Activated CD4-positive, alpha-beta memory T cell treated with anti-CD3 and anti-CD28 coated beads, Interleukin-2, amount 10 ng/mL, durations not matched to agents 7 days and 5 days (primary cell): ENCODE results near the gene SNX17. TPM values are rescaled to one million over a fixed set of nuclear protein-coding genes. Genes with fewer than 3 reads are reported as not detected.

Experiments
- CTCF ChIA-PET: fragments of 350-600 bp; sonication (Branson Sonifier 250); formaldehyde crosslinking; loops from one replicate; lab custom pipeline; 2021; ENCODE audit warnings: antibody characterized with exemption, inconsistent platforms; lab: Charles Lee
- POLR2A ChIA-PET: fragments of 350-600 bp; sonication (Branson Sonifier 250); formaldehyde crosslinking; loops from one replicate; lab custom pipeline; 2021; ENCODE audit warnings: antibody characterized with exemption; lab: Charles Lee
- DNase-seq: peaks from one replicate; pipeline ENCODE4 v3.0.0-alpha.2; 2020
- H3K27ac Mint-ChIP-seq: one replicate; pipeline ENCODE4 v1.8.0; 2021; ENCODE audit warnings: mild to moderate bottlenecking, mixed read lengths
- H3K27me3 Mint-ChIP-seq: one replicate; pipeline ENCODE4 v1.8.0; 2021; ENCODE audit warnings: mixed read lengths
- H3K36me3 Mint-ChIP-seq: one replicate; pipeline ENCODE4 v1.8.0; 2021; ENCODE audit warnings: low read depth, mixed read lengths
- H3K4me1 Mint-ChIP-seq: one replicate; pipeline ENCODE4 v1.8.0; 2021; ENCODE audit warnings: mixed read lengths
- H3K4me3 Mint-ChIP-seq: one replicate; pipeline ENCODE4 v1.8.0; 2021; ENCODE audit warnings: mild to moderate bottlenecking, mixed read lengths
- H3K9me3 Mint-ChIP-seq: one replicate; pipeline ENCODE4 v1.8.0; 2021; ENCODE audit warnings: mixed read lengths
- total RNA-seq, 2 experiments: library from RNA; stranded (reverse); gene quantifications; one replicate each; pipeline ENCODE4 v1.2.3, GENCODE V29; 2021

The SNX17 gene
- total RNA-seq, 2 experiments from 2014 or later, result 116 to 123 TPM

DNA sequence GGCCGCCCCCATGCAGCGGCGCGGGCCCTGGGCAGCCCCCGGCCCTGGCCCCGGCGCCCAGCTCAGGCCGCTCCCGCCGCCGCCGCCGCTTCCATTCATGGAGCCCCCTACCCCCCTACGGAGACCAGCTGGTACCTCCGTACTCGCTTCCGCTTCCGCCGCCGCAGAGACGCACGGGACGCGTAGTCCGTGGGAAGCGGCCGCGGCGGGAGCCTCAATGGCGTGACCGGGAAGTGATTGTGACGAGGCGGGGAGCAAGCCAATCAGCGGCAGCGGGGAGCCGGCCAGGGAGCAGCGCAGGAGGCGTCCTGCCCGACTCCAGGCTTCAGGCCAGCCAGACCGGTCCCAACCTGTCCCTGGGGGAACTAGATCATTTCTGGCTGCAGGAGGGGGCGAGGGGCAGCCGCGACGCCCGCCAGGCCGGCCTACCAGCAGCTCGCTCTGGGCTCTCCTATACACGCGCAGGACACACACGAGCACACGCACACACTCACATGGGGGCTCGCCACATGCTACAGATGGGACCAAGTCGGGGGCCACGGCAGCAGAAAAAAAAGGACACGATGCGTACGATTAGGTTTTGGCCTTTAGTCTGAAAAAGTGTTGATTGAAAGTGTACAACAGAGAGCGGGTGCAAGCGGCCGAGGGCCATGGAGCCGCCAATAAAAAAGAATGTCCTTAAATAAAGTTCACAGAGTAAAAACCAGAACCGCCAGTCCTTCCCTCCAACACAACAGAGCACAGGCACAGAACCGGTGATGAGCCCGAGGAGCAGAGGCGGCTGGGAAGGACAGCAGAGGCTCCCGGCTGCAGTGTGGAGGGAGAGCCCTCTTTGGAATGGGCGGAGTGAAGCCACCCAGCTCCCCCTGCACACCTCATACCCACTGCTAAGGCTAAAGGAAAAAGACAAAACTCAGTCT, 10.5 kb downstream of the SNX17 start, which contains the start of gene ZNF513:
TSS of gene ZNF513 (minus strand) at position 109 of the 920 bp plus-strand sequence. CDS start 208 bp downstream, outside the sequence.
- CTCF ChIA-PET, result interaction anchor here (0.6 to 3.4 kb wide), 5 partner anchors 10 to 303 kb away, joined by 3 to 14 read pairs (median 5); partner anchors contain the start of genes EIF2B4 and SNX17

DNA sequence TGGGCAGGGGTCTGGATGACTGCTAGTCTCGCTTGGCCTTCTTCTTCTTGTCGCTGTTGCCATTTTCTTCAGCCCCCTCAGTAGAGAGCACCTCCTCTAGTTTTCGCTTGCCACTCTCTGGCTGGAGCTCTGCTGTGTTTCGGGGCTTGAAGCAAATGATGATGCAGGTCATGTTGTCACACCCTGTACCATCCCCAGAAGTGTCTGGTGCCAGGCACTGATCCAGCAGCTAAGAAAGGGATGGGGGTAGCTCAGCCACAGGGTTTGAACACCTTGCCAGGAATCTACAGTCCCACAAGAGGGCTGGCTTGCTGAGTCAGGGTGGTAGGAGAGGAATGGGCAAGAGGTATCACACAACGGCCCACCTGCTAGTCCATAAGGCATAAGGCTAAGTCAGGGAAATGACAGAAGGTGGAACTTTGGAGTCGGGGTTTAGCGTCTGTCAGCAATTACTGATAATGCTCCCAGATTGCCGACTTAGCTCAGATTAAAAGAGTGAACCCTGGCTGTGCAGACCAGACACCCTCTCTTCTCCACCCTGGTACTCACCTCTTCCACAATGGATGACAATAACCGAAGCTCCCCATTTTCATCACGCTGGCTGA, 11.3 kb downstream of the SNX17 start:
- no peak for DNase-seq
- CTCF ChIA-PET, result interaction anchor here (0.9 to 3.4 kb wide), 2 partner anchors 12 to 302 kb away, joined by 3 to 14 read pairs; no protein-coding TSS in a partner anchor
- Mint-ChIP-seq H3K36me3 (peaks cover 74% of the 10 kb centered on the region), H3K4me1 (peaks cover 37% of the 10 kb centered on the region), H3K4me3 (peak overlapping the region; percentile 87), H3K27me3 (no peaks in the 10 kb centered on the region), H3K27ac (peak overlapping the region; percentile 88), H3K9me3 (no peaks in the 10 kb centered on the region)
- POLR2A ChIA-PET, result interaction anchor here (1.2 to 5.1 kb wide), 5 partner anchors 10 to 247 kb away, joined by 5 to 96 read pairs (median 24); partner anchors contain the start of genes CCDC121, EIF2B4, GPN1 and NRBP1

More for the DNA sequence above, 10.5 kb downstream of the SNX17 start, which contains the start of gene ZNF513:
- Mint-ChIP-seq H3K27me3 (no peaks in the 10 kb centered on the region), H3K4me3 (peak within 1 kb of the TSS; percentile 87), H3K27ac (peak within 1 kb of the TSS; percentile 92), H3K4me1 (peaks cover 37% of the 10 kb centered on the region), H3K36me3 (peaks cover 80% of the 10 kb centered on the region), H3K9me3 (no peaks in the 10 kb centered on the region)
- peak; percentile 93 for DNase-seq
- POLR2A ChIA-PET, result interaction anchor here (0.9 to 5.1 kb wide), 13 partner anchors 10 to 302 kb away, joined by 3 to 96 read pairs (median 10); partner anchors contain the start of genes CCDC121, EIF2B4, GPN1 and GTF3C2

DNA sequence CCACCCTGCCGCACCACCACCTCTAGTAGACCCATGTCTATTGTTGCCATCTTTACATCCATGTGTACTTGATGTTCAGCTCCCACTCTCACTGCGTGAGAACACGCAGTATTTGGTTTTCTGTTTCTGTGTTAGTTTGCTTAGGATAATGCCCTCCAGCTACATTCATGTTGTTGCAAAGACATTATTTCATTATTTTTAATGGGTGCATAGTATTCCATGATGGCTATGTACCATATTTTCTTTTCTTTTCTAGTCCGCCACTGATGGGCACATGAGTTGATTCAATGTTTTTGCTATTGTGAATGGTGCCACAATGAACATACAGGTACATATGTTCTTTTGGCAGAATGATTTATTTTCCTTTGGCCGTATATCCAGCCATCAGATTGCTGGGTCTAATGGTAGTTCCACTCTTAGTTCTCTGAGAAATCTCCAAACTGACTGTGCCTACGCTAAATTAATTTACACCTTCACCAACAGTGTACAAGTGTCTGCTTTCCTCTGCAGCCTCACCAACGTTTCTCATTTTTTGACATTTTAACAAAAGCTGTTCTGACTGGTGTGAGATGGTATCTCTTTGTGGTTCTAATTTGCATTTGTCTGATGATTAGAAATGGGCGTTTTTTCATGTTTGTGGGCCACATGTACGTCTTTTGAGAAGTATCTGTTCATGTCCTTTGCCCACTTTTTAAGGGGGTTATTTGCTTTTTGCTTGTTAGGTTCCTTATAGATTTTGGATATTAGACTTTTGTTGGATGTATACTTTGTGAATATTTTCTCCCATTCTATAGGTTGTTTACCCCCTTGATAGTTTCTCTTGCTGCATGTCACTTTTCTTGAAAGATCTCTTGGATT, 20.6 kb downstream of the SNX17 start:
- peaks cover 39% of the 10 kb centered on the region for H3K36me3 Mint-ChIP-seq
- peaks cover 41% of the 10 kb centered on the region for H3K4me1 Mint-ChIP-seq
- CTCF ChIA-PET, result interaction anchor here (0.8 to 2.0 kb wide), 4 partner anchors 10 to 38 kb away, joined by 3 to 7 read pairs (median 6); partner anchors contain the start of genes NRBP1, PPM1G and ZNF513
- H3K9me3 Mint-ChIP-seq, result no peaks in the 10 kb centered on the region
- DNase-seq, result no peak
- POLR2A ChIA-PET, result interaction anchor here (0.7 to 2.6 kb wide), 11 partner anchors 9 to 238 kb away, joined by 3 to 17 read pairs (median 4); partner anchors contain the start of genes CCDC121, GPN1, PPM1G and SNX17
- no peaks in the 10 kb centered on the region for H3K27me3 Mint-ChIP-seq
- peak overlapping the region; percentile 38 for H3K4me3 Mint-ChIP-seq
- H3K27ac Mint-ChIP-seq, result peak overlapping the region; percentile 90

DNA sequence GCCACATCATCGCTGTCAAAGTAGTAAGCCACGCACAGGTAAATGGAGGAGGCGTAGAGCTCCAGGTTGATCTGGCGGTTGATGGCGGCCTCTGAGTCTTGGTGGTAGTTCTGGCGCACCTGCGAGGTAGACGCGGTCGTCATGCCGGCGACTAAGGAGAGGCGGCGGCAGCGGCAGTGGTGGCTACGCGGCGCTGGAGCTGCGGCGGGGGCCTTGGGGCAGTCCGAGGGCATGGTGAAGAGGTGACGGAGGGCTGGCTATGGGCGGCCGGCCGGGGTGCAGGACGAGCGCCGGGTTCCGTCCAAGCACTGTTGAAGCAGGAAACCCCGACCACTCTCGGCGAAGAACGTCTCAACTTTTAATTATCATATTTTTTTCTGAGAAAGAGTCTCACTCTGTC, 22.8 kb downstream of the SNX17 start:
- Mint-ChIP-seq H3K4me3 (no peak overlapping the region), H3K9me3 (no peaks in the 10 kb centered on the region), H3K4me1 (peaks cover 50% of the 10 kb centered on the region), H3K27me3 (no peaks in the 10 kb centered on the region), H3K27ac (peak overlapping the region; percentile 51), H3K36me3 (peaks cover 47% of the 10 kb centered on the region)
- DNase-seq, result no peak
- CTCF ChIA-PET, result no interaction called here
- POLR2A ChIA-PET, result no interaction called here

DNA sequence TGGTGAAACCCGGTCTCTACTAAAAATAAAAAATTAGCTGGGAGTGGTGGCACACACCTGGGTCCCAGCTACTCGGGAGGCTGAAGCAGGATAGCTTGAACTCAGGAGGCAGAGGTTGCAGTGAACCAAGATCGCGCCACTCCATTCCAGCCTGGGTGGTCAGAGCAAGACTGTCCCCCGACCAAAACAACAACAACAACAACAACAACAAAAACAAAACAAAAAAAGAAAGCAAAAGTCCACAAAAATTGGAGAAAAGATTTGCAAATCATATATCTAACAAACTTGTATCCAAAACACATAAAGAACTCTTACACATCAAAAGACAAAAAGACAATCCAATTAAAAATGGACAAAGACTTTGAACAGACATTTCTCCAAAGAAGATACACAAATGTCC, 28.5 kb downstream of the SNX17 start:
- CTCF ChIA-PET, result interaction anchor here (1.1 kb wide), 1 partner anchor 10 kb away, joined by 6 read pairs; the partner anchor contains the start of gene PPM1G
- POLR2A ChIA-PET, result interaction anchor here (1.3 kb wide), 1 partner anchor 42 kb away, joined by 3 read pairs; the partner anchor contains the start of gene GTF3C2
- Mint-ChIP-seq H3K4me3 (no peak overlapping the region), H3K36me3 (peaks cover 48% of the 10 kb centered on the region), H3K9me3 (no peaks in the 10 kb centered on the region), H3K4me1 (peaks cover 49% of the 10 kb centered on the region), H3K27me3 (no peaks in the 10 kb centered on the region), H3K27ac (peak overlapping the region; percentile 35)
- no peak for DNase-seq

DNA sequence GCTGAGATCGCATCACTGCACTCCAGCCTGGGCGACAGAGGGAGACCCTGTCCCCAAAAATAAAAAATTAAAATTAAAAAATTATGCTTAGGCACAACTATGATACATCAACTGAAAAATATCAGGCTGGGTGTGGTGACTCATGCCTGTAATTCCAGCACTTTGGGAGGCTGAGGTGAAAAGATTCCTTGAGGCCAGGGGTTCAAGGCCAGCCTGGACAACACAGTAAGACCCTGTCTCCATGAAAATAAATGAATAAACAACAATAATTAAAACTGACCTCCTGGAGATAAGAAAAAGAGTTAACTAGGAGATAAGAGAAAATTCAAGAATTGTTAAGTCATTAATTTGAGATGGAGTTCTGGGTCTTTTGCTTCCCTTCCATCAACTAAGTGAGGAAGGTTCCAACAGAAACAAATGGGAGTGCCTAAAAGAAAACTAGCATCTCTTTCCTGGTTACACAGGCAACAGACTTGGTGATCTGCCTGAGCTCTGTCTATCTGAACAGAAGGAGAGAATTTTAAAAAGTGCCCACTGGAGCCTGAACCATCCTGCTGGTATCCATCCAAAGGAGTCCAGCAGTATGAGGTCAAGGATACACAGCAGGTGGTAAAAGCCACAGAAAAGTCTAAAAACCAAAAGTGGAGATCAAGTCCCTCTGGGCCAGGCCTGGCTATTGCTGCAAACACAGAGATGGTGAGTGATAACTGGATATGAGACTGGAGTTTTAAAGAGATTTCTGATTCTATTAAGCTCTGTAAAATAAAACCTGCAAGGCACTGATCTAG, 30.1 kb downstream of the SNX17 start:
- Mint-ChIP-seq H3K36me3 (peaks cover 54% of the 10 kb centered on the region), H3K27me3 (no peaks in the 10 kb centered on the region), H3K27ac (peak overlapping the region; percentile 79), H3K4me3 (no peak overlapping the region), H3K4me1 (peaks cover 54% of the 10 kb centered on the region), H3K9me3 (no peaks in the 10 kb centered on the region)
- CTCF ChIA-PET, result interaction anchor here (0.9 to 1.6 kb wide), 3 partner anchors 10 to 29 kb away, joined by 3 to 5 read pairs (median 3); no protein-coding TSS in a partner anchor
- POLR2A ChIA-PET, result interaction anchor here (0.6 to 2.5 kb wide), 6 partner anchors 9 to 30 kb away, joined by 3 to 11 read pairs (median 4); partner anchors contain the start of genes NRBP1, PPM1G and ZNF513
- no peak for DNase-seq

DNA sequence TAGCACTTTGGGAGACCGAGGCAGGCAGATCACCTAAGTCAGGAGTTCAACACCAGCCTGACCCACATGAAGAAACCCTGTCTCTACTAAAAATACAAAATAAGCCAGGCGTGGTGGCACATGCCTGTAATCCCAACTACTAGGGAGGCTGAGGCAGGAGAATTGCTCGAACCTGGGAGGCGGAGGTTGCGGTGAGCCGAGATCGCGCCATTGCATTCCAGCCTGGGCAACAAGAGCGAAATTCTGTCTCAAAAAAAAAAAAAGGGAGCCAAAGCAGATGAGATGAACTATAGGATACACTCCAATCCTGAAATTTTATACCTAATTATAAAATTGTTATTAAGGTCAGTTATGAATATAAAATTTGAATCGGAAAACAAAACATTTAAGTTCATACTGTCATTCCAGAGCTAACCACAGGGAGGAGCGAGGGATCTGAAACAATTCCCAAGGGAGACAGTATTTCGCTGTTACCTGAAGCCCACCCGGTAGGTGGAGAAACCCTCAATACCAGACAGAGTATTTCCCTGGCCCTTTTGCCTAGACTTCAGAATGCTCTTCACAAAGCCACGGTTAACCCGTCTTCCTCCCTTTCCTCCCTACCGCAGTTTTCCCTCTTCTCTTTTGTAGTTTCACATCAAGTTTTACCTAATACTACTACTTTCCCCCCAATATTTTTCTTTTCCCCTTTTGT, 37.5 kb downstream of the SNX17 start:
- no peak for DNase-seq
- Mint-ChIP-seq H3K36me3 (peaks cover 41% of the 10 kb centered on the region), H3K4me3 (peak overlapping the region; percentile 82), H3K9me3 (no peaks in the 10 kb centered on the region), H3K4me1 (peaks cover 56% of the 10 kb centered on the region), H3K27ac (peak overlapping the region; percentile 58), H3K27me3 (peaks cover 4% of the 10 kb centered on the region)
- ChIA-PET POLR2A (interaction anchor here (1.0 to 6.3 kb wide), 5 partner anchors 16 to 85 kb away, joined by 3 to 155 read pairs (median 5); partner anchors contain the start of genes MPV17 and NRBP1), CTCF (interaction anchor here (2.8 to 4.3 kb wide), 2 partner anchors 22 to 275 kb away, joined by 11 to 33 read pairs; partner anchors contain the start of gene NRBP1)

DNA sequence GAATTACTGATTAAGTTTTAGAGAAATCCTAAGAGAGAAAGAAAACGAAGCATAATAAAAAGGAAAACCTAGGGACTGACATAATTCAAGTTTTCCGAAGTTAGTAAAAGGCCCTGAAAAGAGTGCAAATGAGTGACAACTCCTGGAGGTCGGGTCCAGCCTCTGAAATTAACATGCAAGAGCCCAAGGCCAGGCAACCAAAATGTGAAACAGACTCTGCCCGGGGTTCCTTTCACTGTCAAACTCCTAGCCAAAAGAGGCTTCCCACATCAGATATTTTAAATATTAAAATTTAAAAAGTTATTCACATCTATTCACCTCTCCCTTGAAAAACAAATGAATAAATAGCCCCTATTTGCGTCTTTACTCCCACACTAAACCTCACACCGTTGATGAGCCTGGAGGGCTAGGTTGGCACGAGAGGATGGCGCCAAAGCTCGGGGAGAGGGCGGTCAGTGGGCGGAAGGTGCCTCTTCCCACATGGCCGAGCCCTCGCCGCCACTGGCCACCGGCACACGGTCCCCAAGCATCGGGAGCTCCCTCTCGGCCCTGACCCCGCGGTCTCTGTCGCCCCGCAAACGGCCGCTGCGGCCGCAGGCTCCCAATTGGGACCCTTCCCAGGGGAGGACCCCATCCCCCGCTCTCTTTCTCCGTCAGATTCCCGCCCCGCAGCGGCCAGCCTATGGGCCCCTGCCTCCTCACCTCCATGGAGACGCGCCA, 38.3 kb downstream of the SNX17 start:
- Mint-ChIP-seq H3K27me3 (peaks cover 4% of the 10 kb centered on the region), H3K27ac (peak overlapping the region; percentile 74), H3K4me3 (peak overlapping the region; percentile 82), H3K4me1 (peaks cover 50% of the 10 kb centered on the region), H3K9me3 (no peaks in the 10 kb centered on the region), H3K36me3 (peaks cover 35% of the 10 kb centered on the region)
- POLR2A ChIA-PET, result interaction anchor here (0.7 to 6.3 kb wide), 15 partner anchors 8 to 328 kb away, joined by 3 to 155 read pairs (median 9); partner anchors contain the start of genes CCDC121, EIF2B4, GPN1 and IFT172
- CTCF ChIA-PET, result interaction anchor here (0.8 to 4.3 kb wide), 7 partner anchors 10 to 275 kb away, joined by 3 to 33 read pairs (median 6); partner anchors contain the start of gene NRBP1
- no peak for DNase-seq

DNA sequence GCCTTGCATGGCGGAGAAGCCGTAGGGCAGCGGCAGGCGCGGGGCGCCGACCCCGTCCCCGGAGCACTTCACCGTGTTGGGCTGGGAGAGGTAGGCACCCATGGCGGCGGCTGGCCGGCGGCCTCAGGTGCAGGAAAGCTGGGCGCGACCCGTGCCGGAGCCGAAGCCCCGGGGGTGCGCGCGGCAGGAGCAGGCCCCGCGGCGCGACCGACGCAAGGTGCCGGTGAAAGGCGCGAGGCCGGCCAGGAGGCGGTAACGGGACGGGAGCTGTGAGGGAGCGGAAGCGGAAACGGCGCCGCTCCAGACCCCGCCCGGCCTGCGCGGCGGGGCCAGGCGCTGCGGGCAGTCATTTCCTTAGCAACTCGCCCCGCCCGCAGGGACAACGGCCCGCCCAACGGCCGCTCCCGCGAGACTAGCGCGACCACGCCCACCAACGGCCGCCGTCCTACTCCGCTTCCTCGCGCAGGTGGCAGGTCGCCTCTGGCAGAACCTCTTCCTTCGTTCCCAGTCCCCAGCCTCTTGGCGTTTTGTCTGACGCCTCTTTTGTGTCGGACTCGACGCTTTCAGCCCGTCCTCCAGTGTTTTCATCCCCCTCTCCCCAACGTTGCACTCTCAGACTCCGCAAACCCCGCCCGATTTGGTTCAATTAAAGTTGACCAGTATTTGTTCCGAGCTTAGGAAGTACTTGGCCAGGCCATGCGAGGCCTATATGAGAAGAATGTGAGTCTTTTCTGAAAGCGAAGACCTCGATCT, 39.1 kb downstream of the SNX17 start, which contains the start of gene PPM1G:
TSS of gene PPM1G (minus strand) at position 271 of the 753 bp plus-strand sequence. CDS start at position 102, 169 bp downstream.
- peak; percentile 97 for DNase-seq
- Mint-ChIP-seq H3K27me3 (peaks cover 4% of the 10 kb centered on the region), H3K4me1 (peaks cover 45% of the 10 kb centered on the region), H3K27ac (peak within 1 kb of the TSS; percentile 74), H3K9me3 (no peaks in the 10 kb centered on the region), H3K4me3 (peak within 1 kb of the TSS; percentile 82), H3K36me3 (peaks cover 29% of the 10 kb centered on the region)
- CTCF ChIA-PET, result interaction anchor here (0.8 to 4.3 kb wide), 9 partner anchors 10 to 310 kb away, joined by 3 to 33 read pairs (median 6); partner anchors contain the start of gene NRBP1
- POLR2A ChIA-PET, result interaction anchor here (0.7 to 6.3 kb wide), 22 partner anchors 8 to 1164 kb away, joined by 3 to 155 read pairs (median 6); partner anchors contain the start of genes AGBL5, CCDC121, EIF2B4 and GPN1
